ENCODE results near the gene CYP8B1. TPM values are rescaled to one million over a fixed set of nuclear protein-coding genes. Genes with fewer than 3 reads are reported as not detected.

The CYP8B1 gene
- total and polyA plus RNA-seq, 2 of the 13 experiments (the other 11 are each of a cell fraction or from before 2014, with no cell fraction given), result 0.58 to 2.0 TPM

GRCh38 chr3:42822828-42823227 is 52.9 kb downstream of the CYP8B1 start (continued):
- TF ChIP-seq E2F1 (CRISPR knock-in tag; IDR thresholded peaks at IDR 0.05) (no peak), ZNF766 (CRISPR knock-in tag; IDR thresholded peaks at IDR 0.05; ENCODE audit: borderline replicate concordance) (no peak), ZBTB7A (CRISPR knock-in tag; IDR thresholded peaks at IDR 0.05) (no peak), SNAPC2 (CRISPR knock-in tag; IDR thresholded peaks at IDR 0.05) (no peak), EHMT2 (IDR thresholded peaks at IDR 0.05; ENCODE audit: borderline replicate concordance, low read depth, low read length) (peak; percentile 35; the same call in 1 of the 2 replicates), ZBTB20 (CRISPR knock-in tag; IDR thresholded peaks at IDR 0.05; ENCODE audit: borderline replicate concordance, low read depth) (no peak), ZSCAN9 (CRISPR knock-in tag; IDR thresholded peaks at IDR 0.05; ENCODE audit: borderline replicate concordance) (no peak), KMT2B (CRISPR knock-in tag; IDR thresholded peaks at IDR 0.05) (no peak)
- TF ChIP-seq, protein P1, sequence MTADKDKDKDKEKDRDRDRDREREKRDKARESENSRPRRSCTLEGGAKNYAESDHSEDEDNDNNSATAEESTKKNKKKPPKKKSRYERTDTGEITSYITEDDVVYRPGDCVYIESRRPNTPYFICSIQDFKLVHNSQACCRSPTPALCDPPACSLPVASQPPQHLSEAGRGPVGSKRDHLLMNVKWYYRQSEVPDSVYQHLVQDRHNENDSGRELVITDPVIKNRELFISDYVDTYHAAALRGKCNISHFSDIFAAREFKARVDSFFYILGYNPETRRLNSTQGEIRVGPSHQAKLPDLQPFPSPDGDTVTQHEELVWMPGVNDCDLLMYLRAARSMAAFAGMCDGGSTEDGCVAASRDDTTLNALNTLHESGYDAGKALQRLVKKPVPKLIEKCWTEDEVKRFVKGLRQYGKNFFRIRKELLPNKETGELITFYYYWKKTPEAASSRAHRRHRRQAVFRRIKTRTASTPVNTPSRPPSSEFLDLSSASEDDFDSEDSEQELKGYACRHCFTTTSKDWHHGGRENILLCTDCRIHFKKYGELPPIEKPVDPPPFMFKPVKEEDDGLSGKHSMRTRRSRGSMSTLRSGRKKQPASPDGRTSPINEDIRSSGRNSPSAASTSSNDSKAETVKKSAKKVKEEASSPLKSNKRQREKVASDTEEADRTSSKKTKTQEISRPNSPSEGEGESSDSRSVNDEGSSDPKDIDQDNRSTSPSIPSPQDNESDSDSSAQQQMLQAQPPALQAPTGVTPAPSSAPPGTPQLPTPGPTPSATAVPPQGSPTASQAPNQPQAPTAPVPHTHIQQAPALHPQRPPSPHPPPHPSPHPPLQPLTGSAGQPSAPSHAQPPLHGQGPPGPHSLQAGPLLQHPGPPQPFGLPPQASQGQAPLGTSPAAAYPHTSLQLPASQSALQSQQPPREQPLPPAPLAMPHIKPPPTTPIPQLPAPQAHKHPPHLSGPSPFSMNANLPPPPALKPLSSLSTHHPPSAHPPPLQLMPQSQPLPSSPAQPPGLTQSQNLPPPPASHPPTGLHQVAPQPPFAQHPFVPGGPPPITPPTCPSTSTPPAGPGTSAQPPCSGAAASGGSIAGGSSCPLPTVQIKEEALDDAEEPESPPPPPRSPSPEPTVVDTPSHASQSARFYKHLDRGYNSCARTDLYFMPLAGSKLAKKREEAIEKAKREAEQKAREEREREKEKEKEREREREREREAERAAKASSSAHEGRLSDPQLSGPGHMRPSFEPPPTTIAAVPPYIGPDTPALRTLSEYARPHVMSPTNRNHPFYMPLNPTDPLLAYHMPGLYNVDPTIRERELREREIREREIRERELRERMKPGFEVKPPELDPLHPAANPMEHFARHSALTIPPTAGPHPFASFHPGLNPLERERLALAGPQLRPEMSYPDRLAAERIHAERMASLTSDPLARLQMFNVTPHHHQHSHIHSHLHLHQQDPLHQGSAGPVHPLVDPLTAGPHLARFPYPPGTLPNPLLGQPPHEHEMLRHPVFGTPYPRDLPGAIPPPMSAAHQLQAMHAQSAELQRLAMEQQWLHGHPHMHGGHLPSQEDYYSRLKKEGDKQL (CRISPR knock-in tag; IDR thresholded peaks at IDR 0.05; ENCODE audit: low read depth), result no peak
- TF ChIP-seq, protein P2, sequence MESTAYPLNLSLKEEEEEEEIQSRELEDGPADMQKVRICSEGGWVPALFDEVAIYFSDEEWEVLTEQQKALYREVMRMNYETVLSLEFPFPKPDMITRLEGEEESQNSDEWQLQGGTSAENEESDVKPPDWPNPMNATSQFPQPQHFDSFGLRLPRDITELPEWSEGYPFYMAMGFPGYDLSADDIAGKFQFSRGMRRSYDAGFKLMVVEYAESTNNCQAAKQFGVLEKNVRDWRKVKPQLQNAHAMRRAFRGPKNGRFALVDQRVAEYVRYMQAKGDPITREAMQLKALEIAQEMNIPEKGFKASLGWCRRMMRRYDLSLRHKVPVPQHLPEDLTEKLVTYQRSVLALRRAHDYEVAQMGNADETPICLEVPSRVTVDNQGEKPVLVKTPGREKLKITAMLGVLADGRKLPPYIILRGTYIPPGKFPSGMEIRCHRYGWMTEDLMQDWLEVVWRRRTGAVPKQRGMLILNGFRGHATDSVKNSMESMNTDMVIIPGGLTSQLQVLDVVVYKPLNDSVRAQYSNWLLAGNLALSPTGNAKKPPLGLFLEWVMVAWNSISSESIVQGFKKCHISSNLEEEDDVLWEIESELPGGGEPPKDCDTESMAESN (CRISPR knock-in tag; conservative IDR thresholded peaks at IDR 0.05), result no peak

Other genes with a start within 250 kb of the CYP8B1 start
- 1.4 and 3.1 TPM in 2 replicates for gene ZBTB47, start 222.2 kb downstream of the CYP8B1 start, total RNA-seq (2016; rRNA removed; fragmentation: Illumina TruSeq; extraction: Trizol)
- gene ZBTB47, start 222.2 kb downstream of the CYP8B1 start, polyA plus RNA-seq (2011; rRNA removed), result 1.5 and 2.4 TPM in 2 replicates
- not detected in 2 replicates for gene KLHL40, start 190.3 kb downstream of the CYP8B1 start, total RNA-seq (2016; rRNA removed; fragmentation: Illumina TruSeq; extraction: Trizol)
- gene KLHL40, start 190.3 kb downstream of the CYP8B1 start, polyA plus RNA-seq (2011; rRNA removed), result not detected in 2 replicates
- gene HHATL, start 173.1 kb downstream of the CYP8B1 start, total RNA-seq (2016; rRNA removed; fragmentation: Illumina TruSeq; extraction: Trizol), result not detected in 2 replicates
- 0.04 and 0.26 TPM in 2 replicates for gene HHATL, start 173.1 kb downstream of the CYP8B1 start, polyA plus RNA-seq (2011; rRNA removed)
- gene CCDC13, start 102.6 kb downstream of the CYP8B1 start, total RNA-seq (2016; rRNA removed; fragmentation: Illumina TruSeq; extraction: Trizol), result 0.22 TPM in 1 of 2 replicates, not detected in the other
- 0.51 and 0.68 TPM in 2 replicates for gene CCDC13, start 102.6 kb downstream of the CYP8B1 start, polyA plus RNA-seq (2011; rRNA removed)
- gene HIGD1A, start 71.4 kb downstream of the CYP8B1 start, total RNA-seq (2016; rRNA removed; fragmentation: Illumina TruSeq; extraction: Trizol), result 253 and 379 TPM in 2 replicates
- gene HIGD1A, start 71.4 kb downstream of the CYP8B1 start, polyA plus RNA-seq (2011; rRNA removed), result 175 and 222 TPM in 2 replicates
- 1.1 TPM in 2 replicates for gene ACKR2, start 66.4 kb downstream of the CYP8B1 start, total RNA-seq (2016; rRNA removed; fragmentation: Illumina TruSeq; extraction: Trizol)
- 1.9 and 2.6 TPM in 2 replicates for gene ACKR2, start 66.4 kb downstream of the CYP8B1 start, polyA plus RNA-seq (2011; rRNA removed)
- not detected in 2 replicates for gene ZNF662, start 30.3 kb upstream of the CYP8B1 start, total RNA-seq (2016; rRNA removed; fragmentation: Illumina TruSeq; extraction: Trizol)
- gene ZNF662, start 30.3 kb upstream of the CYP8B1 start, polyA plus RNA-seq (2011; rRNA removed), result 0.05 TPM in 1 of 2 replicates, not detected in the other
- gene GASK1A, start 103.4 kb upstream of the CYP8B1 start, total RNA-seq (2016; rRNA removed; fragmentation: Illumina TruSeq; extraction: Trizol), result not detected in 2 replicates
- not detected in 2 replicates for gene GASK1A, start 103.4 kb upstream of the CYP8B1 start, polyA plus RNA-seq (2011; rRNA removed)
- 9.9 and 12.4 TPM in 2 replicates for gene POMGNT2, start 230.2 kb upstream of the CYP8B1 start, total RNA-seq (2016; rRNA removed; fragmentation: Illumina TruSeq; extraction: Trizol)
- 10.5 and 12.1 TPM in 2 replicates for gene POMGNT2, start 230.2 kb upstream of the CYP8B1 start, polyA plus RNA-seq (2011; rRNA removed)

Measured in HepG2 (cell line).